ENCODE measurements around the gene TCFL5.

GRCh38 chr20:62825333-62825985 is 36.2 kb downstream of the TCFL5 start:
- TF ChIP-seq, protein P1, sequence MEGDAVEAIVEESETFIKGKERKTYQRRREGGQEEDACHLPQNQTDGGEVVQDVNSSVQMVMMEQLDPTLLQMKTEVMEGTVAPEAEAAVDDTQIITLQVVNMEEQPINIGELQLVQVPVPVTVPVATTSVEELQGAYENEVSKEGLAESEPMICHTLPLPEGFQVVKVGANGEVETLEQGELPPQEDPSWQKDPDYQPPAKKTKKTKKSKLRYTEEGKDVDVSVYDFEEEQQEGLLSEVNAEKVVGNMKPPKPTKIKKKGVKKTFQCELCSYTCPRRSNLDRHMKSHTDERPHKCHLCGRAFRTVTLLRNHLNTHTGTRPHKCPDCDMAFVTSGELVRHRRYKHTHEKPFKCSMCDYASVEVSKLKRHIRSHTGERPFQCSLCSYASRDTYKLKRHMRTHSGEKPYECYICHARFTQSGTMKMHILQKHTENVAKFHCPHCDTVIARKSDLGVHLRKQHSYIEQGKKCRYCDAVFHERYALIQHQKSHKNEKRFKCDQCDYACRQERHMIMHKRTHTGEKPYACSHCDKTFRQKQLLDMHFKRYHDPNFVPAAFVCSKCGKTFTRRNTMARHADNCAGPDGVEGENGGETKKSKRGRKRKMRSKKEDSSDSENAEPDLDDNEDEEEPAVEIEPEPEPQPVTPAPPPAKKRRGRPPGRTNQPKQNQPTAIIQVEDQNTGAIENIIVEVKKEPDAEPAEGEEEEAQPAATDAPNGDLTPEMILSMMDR (IDR thresholded peaks at IDR 0.05): no peak
- no peak for TF ChIP-seq POLR2AphosphoS5 (IDR thresholded peaks at IDR 0.05)
- TF ChIP-seq POLR2A (IDR thresholded peaks at IDR 0.05): no peak
